ENCODE results near the gene NRARP. TPM values are rescaled to one million over a fixed set of nuclear protein-coding genes. Genes with fewer than 3 reads are reported as not detected.

The NRARP gene
- total RNA-seq, 2 experiments from 2014 or later, result 3.3 to 4.4 TPM

- ChIA-PET CTCF (interaction anchor here (1.0 to 2.6 kb wide), 2 partner anchors 30 to 35 kb away, joined by 3 to 7 read pairs; partner anchors contain the start of gene NRARP), POLR2A (interaction anchor here (1.0 kb wide), 1 partner anchor 31 kb away, joined by 3 read pairs; no protein-coding TSS in a partner anchor)
- DNase-seq (no peak), ATAC-seq (no peak)
- no peaks in the 10 kb centered on the region for H3K27me3 Mint-ChIP-seq
- no peak overlapping the region for H3K4me3 Mint-ChIP-seq
- no peak overlapping the region for H3K27ac Mint-ChIP-seq
- H3K9me3 Mint-ChIP-seq, result no peaks in the 10 kb centered on the region
- TF ChIP-seq, protein P1, sequence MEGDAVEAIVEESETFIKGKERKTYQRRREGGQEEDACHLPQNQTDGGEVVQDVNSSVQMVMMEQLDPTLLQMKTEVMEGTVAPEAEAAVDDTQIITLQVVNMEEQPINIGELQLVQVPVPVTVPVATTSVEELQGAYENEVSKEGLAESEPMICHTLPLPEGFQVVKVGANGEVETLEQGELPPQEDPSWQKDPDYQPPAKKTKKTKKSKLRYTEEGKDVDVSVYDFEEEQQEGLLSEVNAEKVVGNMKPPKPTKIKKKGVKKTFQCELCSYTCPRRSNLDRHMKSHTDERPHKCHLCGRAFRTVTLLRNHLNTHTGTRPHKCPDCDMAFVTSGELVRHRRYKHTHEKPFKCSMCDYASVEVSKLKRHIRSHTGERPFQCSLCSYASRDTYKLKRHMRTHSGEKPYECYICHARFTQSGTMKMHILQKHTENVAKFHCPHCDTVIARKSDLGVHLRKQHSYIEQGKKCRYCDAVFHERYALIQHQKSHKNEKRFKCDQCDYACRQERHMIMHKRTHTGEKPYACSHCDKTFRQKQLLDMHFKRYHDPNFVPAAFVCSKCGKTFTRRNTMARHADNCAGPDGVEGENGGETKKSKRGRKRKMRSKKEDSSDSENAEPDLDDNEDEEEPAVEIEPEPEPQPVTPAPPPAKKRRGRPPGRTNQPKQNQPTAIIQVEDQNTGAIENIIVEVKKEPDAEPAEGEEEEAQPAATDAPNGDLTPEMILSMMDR (IDR thresholded peaks at IDR 0.05), result no peak
- H3K4me1 Mint-ChIP-seq (ENCODE audit: low read depth), result peaks cover 11% of the 10 kb centered on the region
- H3K36me3 Mint-ChIP-seq (ENCODE audit: low read depth), result peaks cover 33% of the 10 kb centered on the region
- intact Hi-C loops (cut with micrococcal nuclease), result no loop called here
Measured at GRCh38 chr9:137271696-137272076, 30.4 kb downstream of the NRARP start.

GRCh38 chr9:137270929-137271695 lies 31.0 kb downstream of the NRARP start:
- Mint-ChIP-seq H3K36me3 (ENCODE audit: low read depth) (peaks cover 33% of the 10 kb centered on the region), H3K9me3 (no peaks in the 10 kb centered on the region), H3K4me3 (no peak overlapping the region), H3K4me1 (ENCODE audit: low read depth) (peaks cover 8% of the 10 kb centered on the region), H3K27ac (no peak overlapping the region), H3K27me3 (no peaks in the 10 kb centered on the region)
- TF ChIP-seq, protein P1 (IDR thresholded peaks at IDR 0.05), result no peak
- DNase-seq, result peak; percentile 67
- POLR2A ChIA-PET, result interaction anchor here (1.0 kb wide), 1 partner anchor 31 kb away, joined by 3 read pairs; no protein-coding TSS in a partner anchor
- CTCF ChIA-PET, result interaction anchor here (1.0 to 2.6 kb wide), 2 partner anchors 31 to 35 kb away, joined by 3 to 7 read pairs; partner anchors contain the start of gene NRARP
- peak; percentile 43 for ATAC-seq
- intact Hi-C loops (cut with micrococcal nuclease), result no loop called here

DNA sequence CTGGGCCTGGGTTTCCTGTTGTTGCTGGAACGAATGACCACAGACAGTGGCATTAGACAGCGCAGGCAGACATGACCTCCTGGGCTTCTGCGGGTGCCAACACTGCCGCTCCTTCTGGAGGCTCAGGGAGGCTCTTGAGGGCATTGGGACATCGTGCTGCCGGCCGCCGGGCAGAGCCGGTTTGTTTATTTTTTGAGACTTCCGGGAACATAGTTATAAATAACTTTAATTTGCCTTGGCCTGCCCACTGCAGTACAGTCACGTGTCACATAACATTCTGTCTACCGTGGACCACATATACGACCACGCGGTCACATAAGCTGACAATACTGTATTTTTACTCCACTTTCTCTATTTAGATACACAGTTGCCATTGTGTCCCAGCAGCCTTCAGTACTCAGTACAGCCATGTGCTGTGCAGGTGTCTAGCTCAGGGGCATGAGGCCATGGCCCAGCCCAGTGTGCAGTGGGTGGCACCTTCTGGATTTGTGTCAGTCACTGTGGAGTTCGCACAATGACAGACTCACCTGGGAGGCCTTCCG lies 32.8 kb downstream of the NRARP start:
- intact Hi-C loops (cut with micrococcal nuclease), result no loop called here
- Mint-ChIP-seq H3K4me3 (no peak overlapping the region), H3K9me3 (no peaks in the 10 kb centered on the region), H3K27me3 (no peaks in the 10 kb centered on the region), H3K4me1 (ENCODE audit: low read depth) (peaks cover 8% of the 10 kb centered on the region), H3K27ac (no peak overlapping the region), H3K36me3 (ENCODE audit: low read depth) (peaks cover 34% of the 10 kb centered on the region)
- ChIA-PET POLR2A (interaction anchor here (0.6 kb wide), 1 partner anchor 27 kb away, joined by 3 read pairs; no protein-coding TSS in a partner anchor), CTCF (interaction anchor here (1.3 kb wide), 1 partner anchor 17 kb away, joined by 3 read pairs; no protein-coding TSS in a partner anchor)
- no peak for ATAC-seq
- TF ChIP-seq, protein P1 (IDR thresholded peaks at IDR 0.05), result no peak
- DNase-seq, result no peak

DNA sequence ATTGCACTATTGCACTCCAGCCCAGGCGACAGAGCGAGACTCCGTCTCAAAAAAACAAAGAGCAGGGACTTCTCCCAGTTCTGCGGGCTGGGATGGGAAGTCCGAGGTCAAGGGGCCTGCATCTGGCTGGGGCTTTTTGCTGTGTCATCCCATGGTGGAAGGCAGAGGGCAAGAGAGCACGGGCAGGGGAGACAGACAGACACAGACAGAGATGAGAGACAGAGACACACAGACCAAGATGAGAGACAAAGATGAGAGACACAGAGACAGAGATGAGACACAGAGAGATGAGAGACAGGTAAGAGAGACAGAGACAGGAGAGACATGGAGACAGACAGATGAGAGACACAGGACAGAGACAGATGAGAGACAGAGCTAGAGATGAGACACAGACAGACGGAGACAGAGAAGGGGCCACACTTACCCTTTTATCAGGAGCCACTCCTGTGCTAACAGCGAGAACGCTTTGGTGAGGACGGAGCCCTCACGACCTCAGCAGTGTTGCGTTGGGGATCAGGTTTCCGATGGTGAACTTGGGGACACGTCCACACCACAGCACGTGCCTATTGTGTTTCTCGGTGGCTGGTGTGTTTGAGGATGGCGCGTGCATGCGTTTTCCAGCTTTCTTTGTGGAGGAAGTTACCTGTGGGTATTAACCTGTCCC lies 33.4 kb downstream of the NRARP start:
- intact Hi-C loops (cut with micrococcal nuclease), result no loop called here
- ATAC-seq, result no peak
- no peaks in the 10 kb centered on the region for H3K27me3 Mint-ChIP-seq
- TF ChIP-seq, protein P1 (IDR thresholded peaks at IDR 0.05), result no peak
- peaks cover 38% of the 10 kb centered on the region for H3K36me3 Mint-ChIP-seq (ENCODE audit: low read depth)
- ChIA-PET CTCF (no interaction called here), POLR2A (interaction anchor here (0.6 kb wide), 1 partner anchor 26 kb away, joined by 3 read pairs; no protein-coding TSS in a partner anchor)
- DNase-seq, result no peak
- H3K4me3 Mint-ChIP-seq, result no peak overlapping the region
- peaks cover 8% of the 10 kb centered on the region for H3K4me1 Mint-ChIP-seq (ENCODE audit: low read depth)
- H3K9me3 Mint-ChIP-seq, result no peaks in the 10 kb centered on the region
- H3K27ac Mint-ChIP-seq, result no peak overlapping the region

Data from activated CD8-positive, alpha-beta T cell treated with anti-CD3 and anti-CD28 coated beads for 36 hours (primary cell).